Esophagus squamous epithelium (tissue), 4 donors: Measurements from ENCODE around the gene KRTAP21-1.

Experiments used
- POLR2A ChIP-seq, 4 donors: fragments of 450-650 bp; IDR thresholded peaks; one replicate each; pipeline ENCODE4 v1.6.1; 2017; ENCODE audit warnings: antibody characterized with exemption in 4 of 4, mild to moderate bottlenecking in 4 of 4, moderate library complexity in 3 of 4
- TF ChIP-seq, protein P1 (sequence below), 6 experiments: fragments of 450-650 bp in 4 of 6; fragments of 200-600 bp in 2 of 6; sonication (generic) in 2 of 6; IDR thresholded peaks; one replicate each; pipeline ENCODE4 v1.5.1; 2016 to 2019; ENCODE audit warnings: antibody characterized with exemption in 6 of 6, mild to moderate bottlenecking in 4 of 6, moderate library complexity in 4 of 6

DNA sequence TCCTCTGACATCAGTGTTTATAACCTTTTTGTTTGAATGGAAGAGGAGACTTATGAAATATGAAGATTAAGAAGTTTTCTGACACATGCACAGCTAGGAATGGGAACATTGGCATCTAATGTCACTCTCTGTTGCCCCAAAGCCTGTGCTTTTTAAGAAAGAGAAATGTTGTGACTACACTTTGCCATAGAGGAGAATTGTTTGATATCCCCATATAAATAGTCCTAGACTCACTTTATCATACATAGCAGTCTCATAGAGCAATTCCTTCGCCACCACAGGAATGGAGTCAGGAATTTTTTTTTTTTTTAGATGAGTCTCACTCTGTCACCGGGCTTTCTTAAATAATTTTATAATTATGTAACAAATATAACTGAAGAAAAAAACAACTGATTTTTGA, 38.1 kb downstream of the KRTAP21-1 start:
- TF ChIP-seq, protein P1, sequence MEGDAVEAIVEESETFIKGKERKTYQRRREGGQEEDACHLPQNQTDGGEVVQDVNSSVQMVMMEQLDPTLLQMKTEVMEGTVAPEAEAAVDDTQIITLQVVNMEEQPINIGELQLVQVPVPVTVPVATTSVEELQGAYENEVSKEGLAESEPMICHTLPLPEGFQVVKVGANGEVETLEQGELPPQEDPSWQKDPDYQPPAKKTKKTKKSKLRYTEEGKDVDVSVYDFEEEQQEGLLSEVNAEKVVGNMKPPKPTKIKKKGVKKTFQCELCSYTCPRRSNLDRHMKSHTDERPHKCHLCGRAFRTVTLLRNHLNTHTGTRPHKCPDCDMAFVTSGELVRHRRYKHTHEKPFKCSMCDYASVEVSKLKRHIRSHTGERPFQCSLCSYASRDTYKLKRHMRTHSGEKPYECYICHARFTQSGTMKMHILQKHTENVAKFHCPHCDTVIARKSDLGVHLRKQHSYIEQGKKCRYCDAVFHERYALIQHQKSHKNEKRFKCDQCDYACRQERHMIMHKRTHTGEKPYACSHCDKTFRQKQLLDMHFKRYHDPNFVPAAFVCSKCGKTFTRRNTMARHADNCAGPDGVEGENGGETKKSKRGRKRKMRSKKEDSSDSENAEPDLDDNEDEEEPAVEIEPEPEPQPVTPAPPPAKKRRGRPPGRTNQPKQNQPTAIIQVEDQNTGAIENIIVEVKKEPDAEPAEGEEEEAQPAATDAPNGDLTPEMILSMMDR (IDR thresholded peaks at IDR 0.05), result no peak
- no peak for TF ChIP-seq POLR2A (IDR thresholded peaks at IDR 0.05)
